H9 (cell line): ENCODE data around the gene SNPH. TPM values are rescaled to one million over a fixed set of nuclear protein-coding genes. Genes with fewer than 3 reads are reported as not detected.

Experiments
- DNase-seq: peaks from one replicate; pipeline ENCODE4 v3.0.0-alpha.2; 2017
- H2AFZ ChIP-seq: one replicate; pipeline ENCODE4 v1.6.1; 2013; ENCODE audit warnings: mild to moderate bottlenecking, low read length, control low read depth, moderate library complexity
- H2AK5ac ChIP-seq: 2 replicates; pipeline ENCODE4 v1.6.1; 2013; ENCODE audit warnings: low read length, control low read depth, mixed read lengths; ENCODE audit not compliant: insufficient read length
- H2BK120ac ChIP-seq: one replicate; pipeline ENCODE4 v1.6.1; 2013; ENCODE audit warnings: low read depth, mild to moderate bottlenecking, low read length, control low read depth, inconsistent platforms; ENCODE audit not compliant: poor library complexity, severe bottlenecking
- H2BK12ac ChIP-seq: 2 replicates; pipeline ENCODE4 v1.6.1; 2013; ENCODE audit warnings: low read length, control low read depth, mixed read lengths, low read depth; ENCODE audit not compliant: insufficient read length
- H2BK15ac ChIP-seq: 2 replicates; pipeline ENCODE4 v1.6.1; 2013; ENCODE audit warnings: low read depth, low read length, control low read depth
- H2BK20ac ChIP-seq: one replicate; pipeline ENCODE4 v1.6.1; 2013; ENCODE audit warnings: low read depth, mild to moderate bottlenecking, low read length, control low read depth, inconsistent platforms; ENCODE audit not compliant: poor library complexity, severe bottlenecking
- H2BK5ac ChIP-seq: 2 replicates; pipeline ENCODE4 v1.6.1; 2013; ENCODE audit warnings: low read length, control low read depth, mixed read lengths; ENCODE audit not compliant: insufficient read length
- H3K14ac ChIP-seq: 2 replicates; pipeline ENCODE4 v1.6.1; 2013; ENCODE audit warnings: low read length, control low read depth; ENCODE audit not compliant: insufficient read depth
- H3K18ac ChIP-seq: 2 replicates; pipeline ENCODE4 v1.6.1; 2013; ENCODE audit warnings: low read depth, mild to moderate bottlenecking, mixed read lengths, low read length, control low read depth; ENCODE audit not compliant: insufficient read length
- H3K23ac ChIP-seq: 2 replicates; pipeline ENCODE4 v1.6.1; 2013; ENCODE audit warnings: low read length, control low read depth, mixed read lengths, low read depth; ENCODE audit not compliant: insufficient read length
- H3K23me2 ChIP-seq: 2 replicates; pipeline ENCODE4 v1.6.1; 2013; ENCODE audit warnings: low read depth, mild to moderate bottlenecking, mixed read lengths, low read length, control low read depth; ENCODE audit not compliant: insufficient read length, poor library complexity, severe bottlenecking
- H3K27ac ChIP-seq: 2 replicates; pipeline ENCODE4 v1.5.1; 2013; ENCODE audit warnings: low read length, control low read depth, mixed read lengths, low read depth; ENCODE audit not compliant: insufficient read length
- H3K27me3 ChIP-seq: 2 replicates; pipeline ENCODE4 v1.6.1; 2013; ENCODE audit warnings: low read length, control low read depth, inconsistent platforms; ENCODE audit not compliant: insufficient read depth
- H3K4ac ChIP-seq: 2 replicates; pipeline ENCODE4 v1.6.1; 2013; ENCODE audit warnings: low read depth, mild to moderate bottlenecking, control low read depth, inconsistent platforms, low read length, moderate library complexity
- H3K4me1 ChIP-seq: 2 replicates; pipeline ENCODE4 v1.6.1; 2013; ENCODE audit warnings: low read length, control low read depth, inconsistent platforms; ENCODE audit not compliant: insufficient read depth
- H3K4me2 ChIP-seq: 2 replicates; pipeline ENCODE4 v1.6.1; 2013; ENCODE audit warnings: low read length, control low read depth, mixed read lengths; ENCODE audit not compliant: insufficient read length, insufficient read depth
- H3K56ac ChIP-seq: 2 replicates; pipeline ENCODE4 v1.6.1; 2013; ENCODE audit warnings: low read depth, mild to moderate bottlenecking, mixed read lengths, low read length, control low read depth; ENCODE audit not compliant: insufficient read length
- H3K79me1 ChIP-seq: 2 replicates; pipeline ENCODE4 v1.6.1; 2013; ENCODE audit warnings: low read depth, mild to moderate bottlenecking, moderate library complexity, low read length, control low read depth, inconsistent platforms; ENCODE audit not compliant: insufficient read depth, poor library complexity, severe bottlenecking
- H3K79me2 ChIP-seq: 2 replicates; pipeline ENCODE4 v1.6.1; 2013; ENCODE audit warnings: low read length, control low read depth, inconsistent platforms; ENCODE audit not compliant: insufficient read depth
- H3K9ac ChIP-seq: 2 replicates; pipeline ENCODE4 v1.6.1; 2013; ENCODE audit warnings: low read length, control low read depth, mixed read lengths; ENCODE audit not compliant: insufficient read length; ENCODE audit errors: extremely low read depth
- H3K9me3 ChIP-seq: one replicate; pipeline ENCODE4 v1.6.1; 2013; ENCODE audit warnings: low read depth, low read length, inconsistent platforms; ENCODE audit not compliant: control insufficient read depth
- H3T11ph ChIP-seq: one replicate; pipeline ENCODE4 v1.6.1; 2013; ENCODE audit warnings: mild to moderate bottlenecking, low read length, control low read depth, inconsistent platforms
- H4K20me1 ChIP-seq: one replicate; pipeline ENCODE4 v1.6.1; 2013; ENCODE audit not compliant: control insufficient read depth, insufficient read length, insufficient read depth
- H4K5ac ChIP-seq: 2 replicates; pipeline ENCODE4 v1.6.1; 2013; ENCODE audit warnings: low read depth, mild to moderate bottlenecking, mixed read lengths, low read length, control low read depth; ENCODE audit not compliant: insufficient read length
- H4K8ac ChIP-seq: replicated peaks from 2 replicates; pipeline ENCODE4 v1.6.1; 2013; ENCODE audit warnings: low read length, control low read depth, mixed read lengths, low read depth; ENCODE audit not compliant: insufficient read length
- H4K91ac ChIP-seq: 2 replicates; pipeline ENCODE4 v1.6.1; 2013; ENCODE audit warnings: low read depth, mild to moderate bottlenecking, moderate library complexity, mixed read lengths, low read length, control low read depth; ENCODE audit not compliant: insufficient read length
- H3K27ac Mint-ChIP-seq, 3 experiments: 2 replicates in 2 of 3; 3 replicates in 1 of 3; pipeline ENCODE4 v1.8.0; 2020 to 2021; ENCODE audit warnings: mixed read lengths in 3 of 3, mild to moderate bottlenecking in 1 of 3, moderate library complexity in 1 of 3
- H3K27me3 Mint-ChIP-seq: 2 replicates; pipeline ENCODE4 v1.8.0; 2021; ENCODE audit warnings: low read depth, mild to moderate bottlenecking, moderate library complexity, mixed read lengths
- H3K36me3 Mint-ChIP-seq, 3 experiments: 2 replicates in 2 of 3; 3 replicates in 1 of 3; pipeline ENCODE4 v1.8.0; 2020 to 2021; ENCODE audit warnings: low read depth in 3 of 3, mixed read lengths in 3 of 3; ENCODE audit not compliant: insufficient read depth in 1 of 3
- H3K4me1 Mint-ChIP-seq, 2 experiments: 2 replicates each; pipeline ENCODE4 v1.8.0; 2020; ENCODE audit warnings: mixed read lengths in 2 of 2
- H3K4me3 Mint-ChIP-seq, 2 experiments: 2 replicates in 1 of 2; 3 replicates in 1 of 2; pipeline ENCODE4 v1.8.0; 2020 to 2021; ENCODE audit warnings: mild to moderate bottlenecking in 2 of 2, mixed read lengths in 2 of 2, moderate library complexity in 1 of 2
- H3K9me3 Mint-ChIP-seq, 2 experiments: 2 replicates in 1 of 2; 3 replicates in 1 of 2; pipeline ENCODE4 v1.8.0; 2020; ENCODE audit warnings: mild to moderate bottlenecking in 2 of 2, mixed read lengths in 2 of 2, moderate library complexity in 1 of 2
- CTCF ChIP-seq: fragments of 200-600 bp; sonication (generic); conservative IDR thresholded peaks from 3 replicates; pipeline ENCODE4 v1.8.0; 2021; ENCODE audit warnings: antibody characterized with exemption, mild to moderate bottlenecking
- WGBS: extraction: QIAGEN DNeasy Blood & Tissue Kit; methylation state at CpG from one replicate; pipeline ENCODE4 v1.1.7; 2013; ENCODE audit warnings: missing lambda C conversion rate, low lambda C conversion rate, mixed read lengths; ENCODE audit not compliant: insufficient read length; ENCODE audit errors: extremely low coverage; 5-methylcytosine and 5-hydroxymethylcytosine counted together
- total RNA-seq: library from RNA; stranded (reverse); gene quantifications from 2 replicates; pipeline ENCODE4 v1.2.1, GENCODE V29; 2021

SNPH gene
- total RNA-seq, 1 experiment from 2014 or later, result 1.8 TPM

- no peak overlapping the region for H3K23ac ChIP-seq
- H3T11ph ChIP-seq, result no peak overlapping the region
- H2BK5ac ChIP-seq, result no peak overlapping the region
- H3K79me2 ChIP-seq, result no peaks in the 10 kb centered on the region
- no peak overlapping the region for H3K9ac ChIP-seq
- H3K27me3 ChIP-seq, result no peaks in the 10 kb centered on the region
- no peak overlapping the region for H2BK12ac ChIP-seq
- no peaks in the 10 kb centered on the region for H3K79me1 ChIP-seq
- H3K4me1 Mint-ChIP-seq, result no peaks in the 10 kb centered on the region
- H3K14ac ChIP-seq, result no peak overlapping the region
- no peak overlapping the region for H3K4me2 ChIP-seq
- H3K18ac ChIP-seq, result no peak overlapping the region
- no CpG with 5 or more reads among the region's 9 CpGs for WGBS
- peaks cover 29 to 56% (median 36%) of the 10 kb centered on the region in 3 experiments for H3K36me3 Mint-ChIP-seq
- no peak overlapping the region for H3K4me3 Mint-ChIP-seq
- no peaks in the 10 kb centered on the region for H3K4me1 ChIP-seq
- H4K8ac ChIP-seq, result no peak overlapping the region
- no peak overlapping the region for H3K4ac ChIP-seq
- no peak for TF ChIP-seq CTCF
- no peak overlapping the region for H2BK15ac ChIP-seq
- H4K5ac ChIP-seq, result no peak overlapping the region
- H2AFZ ChIP-seq, result no peak overlapping the region
- no peaks in the 10 kb centered on the region for H3K9me3 Mint-ChIP-seq
- no peak overlapping the region for H3K27ac ChIP-seq
- no peak overlapping the region for H2BK120ac ChIP-seq
- DNase-seq, result no peak
- H3K9me3 ChIP-seq, result no peaks in the 10 kb centered on the region
- H2AK5ac ChIP-seq, result no peak overlapping the region
- H3K27ac Mint-ChIP-seq, result no peak overlapping the region
- no peak overlapping the region for H4K91ac ChIP-seq
- H3K23me2 ChIP-seq, result no peaks in the 10 kb centered on the region
- no peaks in the 10 kb centered on the region for H3K27me3 Mint-ChIP-seq
- no peak overlapping the region for H2BK20ac ChIP-seq
- no peaks in the 10 kb centered on the region for H4K20me1 ChIP-seq
- no peak overlapping the region for H3K56ac ChIP-seq
Observed at GRCh38 chr20:1357921-1358671, 92.0 kb downstream of the SNPH start.

Other genes starting within 250 kb of the SNPH start
- 90.8 and 93.9 TPM in 2 replicates for gene PSMF1, start 147.7 kb upstream of the SNPH start, total RNA-seq
- 4.9 and 6.2 TPM in 2 replicates for gene TMEM74B, start 81.3 kb upstream of the SNPH start, total RNA-seq
- gene C20orf202, start 62.8 kb upstream of the SNPH start, total RNA-seq, result 0.13 TPM in 1 of 2 replicates, not detected in the other
- not detected in 2 replicates for gene RAD21L1, start 40.2 kb upstream of the SNPH start, total RNA-seq
- gene SDCBP2, start 62.8 kb downstream of the SNPH start, total RNA-seq, result 1.9 and 3.1 TPM in 2 replicates
- 196 and 210 TPM in 2 replicates for gene FKBP1A, start 126.8 kb downstream of the SNPH start, total RNA-seq
- 81.8 and 85.4 TPM in 2 replicates for gene NSFL1C, start 200.6 kb downstream of the SNPH start, total RNA-seq
- not detected in 2 replicates for gene SIRPB2, start 225.1 kb downstream of the SNPH start, total RNA-seq